Measurements from ENCODE around the gene CNGA3. TPM values are rescaled to one million over a fixed set of nuclear protein-coding genes. Genes with fewer than 3 reads are reported as not detected.

Gene CNGA3
- total and polyA plus RNA-seq, 3 experiments from 2014 or later: not detected

DNA sequence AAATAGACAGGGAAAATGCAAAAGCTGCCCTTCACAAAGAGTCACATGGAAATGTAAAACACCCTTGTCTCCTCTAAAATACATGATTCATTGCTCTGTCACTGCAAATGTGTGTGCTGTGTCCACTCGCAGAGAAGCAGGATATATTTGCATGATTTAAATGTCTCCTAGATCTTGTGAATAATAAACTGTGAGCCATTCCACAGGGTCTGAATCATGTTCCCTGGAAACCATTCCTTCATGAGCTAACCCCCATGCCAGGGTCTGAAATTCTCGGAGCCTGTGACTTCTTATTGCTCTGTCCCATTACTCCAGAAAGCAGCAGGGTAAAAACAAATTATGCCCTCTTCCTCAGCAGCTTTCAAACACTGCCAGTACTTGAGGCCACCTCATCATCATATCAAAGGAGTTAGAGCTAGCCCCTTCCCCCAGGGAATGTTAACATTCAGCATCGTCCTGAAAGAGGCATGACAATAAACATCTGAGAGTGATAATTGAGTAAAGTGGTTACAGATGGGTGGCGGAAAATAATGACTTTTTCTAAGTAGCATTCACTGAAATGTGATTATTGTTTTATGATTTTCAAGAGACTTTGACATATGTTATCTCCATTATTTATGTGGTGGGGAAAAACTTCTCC lies 11.7 kb upstream of the CNGA3 start:
- ChIA-PET POLR2A (no interaction called here), CTCF (no interaction called here)
- Histone ChIP-seq H3K4me3 (ENCODE audit: low read length) (no peak overlapping the region), H3K36me3 (ENCODE audit: insufficient read depth, low read length) (no peaks in the 10 kb centered on the region), H3K4me1 (ENCODE audit: insufficient read depth, low read length) (no peaks in the 10 kb centered on the region), H3K27ac (ENCODE audit: low read depth, low read length) (no peak overlapping the region), H3K27me3 (ENCODE audit: insufficient read depth, low read length, poor library complexity, severe bottlenecking) (peaks cover 3% of the 10 kb centered on the region), H3K9me3 (ENCODE audit: low read length) (no peaks in the 10 kb centered on the region)
- Mint-ChIP-seq H3K4me3 (no peak overlapping the region), H3K4me1 (no peaks in the 10 kb centered on the region), H3K9me3 (peaks cover 0 to 5% (median 3%) of the 10 kb centered on the region in 5 donors), H3K36me3 (no peaks in the 10 kb centered on the region), H3K27ac (no peak overlapping the region), H3K27me3 (peaks cover 11 to 50% of the 10 kb centered on the region in 2 donors)
- no peak for DNase-seq

- peaks cover 3% of the 10 kb centered on the region for H3K27me3 ChIP-seq (ENCODE audit: insufficient read depth, low read length, poor library complexity, severe bottlenecking)
- DNase-seq: no peak
- H3K9me3 ChIP-seq (ENCODE audit: low read length): no peaks in the 10 kb centered on the region
- H3K27ac ChIP-seq (ENCODE audit: low read depth, low read length): no peak overlapping the region
- no peaks in the 10 kb centered on the region for H3K36me3 ChIP-seq (ENCODE audit: insufficient read depth, low read length)
- H3K4me1 ChIP-seq (ENCODE audit: insufficient read depth, low read length): no peaks in the 10 kb centered on the region
- Mint-ChIP-seq H3K4me1 (no peaks in the 10 kb centered on the region), H3K4me3 (no peak overlapping the region), H3K27ac (peak overlapping the region in 1 of 8 donors; percentile 93), H3K9me3 (peaks cover 0 to 3% (median 3%) of the 10 kb centered on the region in 5 donors), H3K36me3 (no peaks in the 10 kb centered on the region), H3K27me3 (peaks cover 7 to 56% of the 10 kb centered on the region in 2 donors)
- ChIA-PET CTCF (no interaction called here), POLR2A (no interaction called here)
- no peak overlapping the region for H3K4me3 ChIP-seq (ENCODE audit: low read length)
These were observed 11.0 kb upstream of the CNGA3 start for GRCh38 chr2:98335271-98335670.

GRCh38 chr2:98341241-98341640 lies 5.0 kb upstream of the CNGA3 start:
- Mint-ChIP-seq H3K27ac (no peak overlapping the region), H3K4me1 (peaks cover 0 to 5% (median 2%) of the 10 kb centered on the region in 3 donors), H3K9me3 (peaks cover 0 to 6% (median 3%) of the 10 kb centered on the region in 5 donors), H3K4me3 (no peak overlapping the region), H3K36me3 (no peaks in the 10 kb centered on the region), H3K27me3 (peaks cover 25 to 60% of the 10 kb centered on the region in 2 donors)
- CTCF ChIA-PET: no interaction called here
- DNase-seq: no peak
- no peaks in the 10 kb centered on the region for H3K9me3 ChIP-seq (ENCODE audit: low read length)
- H3K27me3 ChIP-seq (ENCODE audit: insufficient read depth, low read length, poor library complexity, severe bottlenecking): peaks cover 13% of the 10 kb centered on the region
- POLR2A ChIA-PET: no interaction called here
- H3K36me3 ChIP-seq (ENCODE audit: insufficient read depth, low read length): no peaks in the 10 kb centered on the region
- H3K27ac ChIP-seq (ENCODE audit: low read depth, low read length): no peak overlapping the region
- H3K4me3 ChIP-seq (ENCODE audit: low read length): no peak overlapping the region
- no peaks in the 10 kb centered on the region for H3K4me1 ChIP-seq (ENCODE audit: insufficient read depth, low read length)

GRCh38 chr2:98343285-98343684 lies 3.0 kb upstream of the CNGA3 start:
- Histone ChIP-seq H3K4me3 (ENCODE audit: low read length) (no peak overlapping the region), H3K4me1 (ENCODE audit: insufficient read depth, low read length) (no peaks in the 10 kb centered on the region), H3K27ac (ENCODE audit: low read depth, low read length) (no peak overlapping the region), H3K9me3 (ENCODE audit: low read length) (no peaks in the 10 kb centered on the region), H3K27me3 (ENCODE audit: insufficient read depth, low read length, poor library complexity, severe bottlenecking) (peaks cover 22% of the 10 kb centered on the region), H3K36me3 (ENCODE audit: insufficient read depth, low read length) (no peaks in the 10 kb centered on the region)
- H3K4me3 Mint-ChIP-seq: no peak overlapping the region
- peaks cover 0 to 5% (median 1%) of the 10 kb centered on the region in 5 donors for H3K9me3 Mint-ChIP-seq
- H3K4me1 Mint-ChIP-seq: peaks cover 0 to 16% (median 6%) of the 10 kb centered on the region in 3 donors
- CTCF ChIA-PET: no interaction called here
- no peak for DNase-seq
- POLR2A ChIA-PET: no interaction called here
- H3K27ac Mint-ChIP-seq: no peak overlapping the region
- H3K27me3 Mint-ChIP-seq: peaks cover 34 to 61% of the 10 kb centered on the region in 2 donors
- H3K36me3 Mint-ChIP-seq: no peaks in the 10 kb centered on the region

GRCh38 chr2:98347298-98348065 lies 1.2 kb downstream of the CNGA3 start:
- Mint-ChIP-seq H3K4me1 (peaks cover 0 to 18% (median 6%) of the 10 kb centered on the region in 3 donors), H3K27ac (no peak overlapping the region), H3K27me3 (peaks cover 61 to 80% of the 10 kb centered on the region in 2 donors), H3K9me3 (peaks cover 0 to 11% (median 5%) of the 10 kb centered on the region in 5 donors), H3K4me3 (peak overlapping the region in 1 of 7 donors; percentile 12), H3K36me3 (peaks cover 0 to 10% (median 2%) of the 10 kb centered on the region in 3 donors)
- POLR2A ChIA-PET: no interaction called here
- Histone ChIP-seq H3K4me3 (ENCODE audit: low read length) (no peak overlapping the region), H3K27ac (ENCODE audit: low read depth, low read length) (no peak overlapping the region), H3K36me3 (ENCODE audit: insufficient read depth, low read length) (no peaks in the 10 kb centered on the region), H3K4me1 (ENCODE audit: insufficient read depth, low read length) (no peaks in the 10 kb centered on the region), H3K27me3 (ENCODE audit: insufficient read depth, low read length, poor library complexity, severe bottlenecking) (peaks cover 23% of the 10 kb centered on the region), H3K9me3 (ENCODE audit: low read length) (no peaks in the 10 kb centered on the region)
- no peak for DNase-seq
- CTCF ChIA-PET: no interaction called here

DNA sequence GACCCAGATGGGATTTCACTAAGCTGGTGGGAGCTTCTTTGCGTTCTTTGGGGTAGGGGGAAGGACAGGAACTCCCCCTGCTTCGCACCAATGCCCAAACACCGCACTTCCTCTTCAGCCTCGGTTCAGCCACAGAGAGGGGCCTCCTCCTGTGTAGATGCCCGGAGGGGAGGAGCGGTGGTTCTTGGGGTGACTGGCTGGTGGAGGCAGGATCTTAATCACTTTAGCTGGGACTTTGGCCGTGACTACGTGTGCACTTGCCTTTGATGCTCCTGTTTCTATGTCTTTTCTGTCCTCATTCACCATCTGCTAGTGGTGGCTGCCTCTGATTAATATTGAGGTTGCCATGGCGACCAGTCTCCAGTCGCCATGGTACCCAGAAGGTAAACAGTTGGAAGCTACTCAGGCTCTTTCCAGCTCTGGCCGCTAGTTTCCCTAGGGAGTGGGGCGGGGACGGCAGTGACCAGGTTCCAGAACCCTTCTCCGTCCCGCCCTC lies 1.9 kb downstream of the CNGA3 start:
- Mint-ChIP-seq H3K4me3 (peak overlapping the region in 2 of 7 donors; percentile 10 to 12), H3K27me3 (peaks cover 62 to 74% of the 10 kb centered on the region in 2 donors), H3K9me3 (peaks cover 0 to 11% (median 5%) of the 10 kb centered on the region in 5 donors), H3K27ac (no peak overlapping the region), H3K36me3 (peaks cover 0 to 10% (median 2%) of the 10 kb centered on the region in 3 donors), H3K4me1 (peaks cover 0 to 18% (median 6%) of the 10 kb centered on the region in 3 donors)
- H3K36me3 ChIP-seq (ENCODE audit: insufficient read depth, low read length): no peaks in the 10 kb centered on the region
- ChIA-PET POLR2A (no interaction called here), CTCF (no interaction called here)
- no peak for DNase-seq
- H3K9me3 ChIP-seq (ENCODE audit: low read length): no peaks in the 10 kb centered on the region
- H3K4me1 ChIP-seq (ENCODE audit: insufficient read depth, low read length): no peaks in the 10 kb centered on the region
- H3K4me3 ChIP-seq (ENCODE audit: low read length): no peak overlapping the region
- H3K27ac ChIP-seq (ENCODE audit: low read depth, low read length): no peak overlapping the region
- peaks cover 23% of the 10 kb centered on the region for H3K27me3 ChIP-seq (ENCODE audit: insufficient read depth, low read length, poor library complexity, severe bottlenecking)

- Histone ChIP-seq H3K9me3 (ENCODE audit: low read length) (no peaks in the 10 kb centered on the region), H3K4me3 (ENCODE audit: low read length) (no peak overlapping the region), H3K27me3 (ENCODE audit: insufficient read depth, low read length, poor library complexity, severe bottlenecking) (peaks cover 18% of the 10 kb centered on the region), H3K36me3 (ENCODE audit: insufficient read depth, low read length) (no peaks in the 10 kb centered on the region), H3K27ac (ENCODE audit: low read depth, low read length) (no peak overlapping the region), H3K4me1 (ENCODE audit: insufficient read depth, low read length) (no peaks in the 10 kb centered on the region)
- Mint-ChIP-seq H3K4me3 (no peak overlapping the region), H3K4me1 (peaks cover 0 to 18% (median 6%) of the 10 kb centered on the region in 3 donors), H3K36me3 (peaks cover 0 to 10% (median 2%) of the 10 kb centered on the region in 3 donors), H3K27ac (no peak overlapping the region), H3K27me3 (peaks cover 50 to 59% of the 10 kb centered on the region in 2 donors), H3K9me3 (peaks cover 0 to 11% (median 3%) of the 10 kb centered on the region in 5 donors)
- no peak for DNase-seq
- ChIA-PET POLR2A (no interaction called here), CTCF (no interaction called here)
These were observed 4.2 kb downstream of the CNGA3 start for GRCh38 chr2:98350411-98350810.

GRCh38 chr2:98355881-98356280 lies 9.6 kb downstream of the CNGA3 start:
- Histone ChIP-seq H3K27me3 (ENCODE audit: insufficient read depth, low read length, poor library complexity, severe bottlenecking) (no peaks in the 10 kb centered on the region), H3K9me3 (ENCODE audit: low read length) (no peaks in the 10 kb centered on the region), H3K4me3 (ENCODE audit: low read length) (no peak overlapping the region), H3K4me1 (ENCODE audit: insufficient read depth, low read length) (no peaks in the 10 kb centered on the region), H3K36me3 (ENCODE audit: insufficient read depth, low read length) (no peaks in the 10 kb centered on the region), H3K27ac (ENCODE audit: low read depth, low read length) (no peak overlapping the region)
- CTCF ChIA-PET: no interaction called here
- peaks cover 0 to 8% (median 3%) of the 10 kb centered on the region in 5 donors for H3K9me3 Mint-ChIP-seq
- POLR2A ChIA-PET: no interaction called here
- no peak overlapping the region for H3K4me3 Mint-ChIP-seq
- H3K27ac Mint-ChIP-seq: no peak overlapping the region
- no peaks in the 10 kb centered on the region for H3K4me1 Mint-ChIP-seq
- H3K27me3 Mint-ChIP-seq: peaks cover 15 to 31% of the 10 kb centered on the region in 2 donors
- no peak for DNase-seq
- H3K36me3 Mint-ChIP-seq: peaks cover 0 to under 1% (median 0%) of the 10 kb centered on the region in 3 donors

Measured in CD8-positive, alpha-beta memory T cell (primary cell).